Measurements from ENCODE around the gene NRM. TPM values are rescaled to one million over a fixed set of nuclear protein-coding genes. Genes with fewer than 3 reads are reported as not detected.

The NRM gene
- total RNA-seq, 1 donor from 2014 or later = 12.8 TPM

- FAIRE-seq (no peak), DNase-seq (ENCODE audit: low read depth) (peak; percentile 10)
- Histone ChIP-seq H3K79me2 (ENCODE audit: insufficient read depth, low read length) (peaks cover 88% of the 10 kb centered on the region), H3K4me1 (ENCODE audit: insufficient read depth, low read length) (peaks cover 46% of the 10 kb centered on the region), H3K27ac (ENCODE audit: low read depth, low read length) (peak within 1 kb of the TSS; percentile 95), H3K9me3 (ENCODE audit: insufficient read depth, low read depth, low read length) (no peaks in the 10 kb centered on the region), H4K20me1 (ENCODE audit: insufficient read depth, low read length) (peaks cover 49% of the 10 kb centered on the region), H2AFZ (ENCODE audit: low read depth, low read length) (peak within 1 kb of the TSS; percentile 44), H3K27me3 (ENCODE audit: insufficient read depth, low read length) (no peaks in the 10 kb centered on the region), H3K4me3 (ENCODE audit: insufficient read depth, low read depth, low read length) (peak within 1 kb of the TSS; percentile 87), H3K9ac (ENCODE audit: low read length) (peak within 1 kb of the TSS; percentile 98), H3K36me3 (ENCODE audit: insufficient read depth, low read length) (no peaks in the 10 kb centered on the region), H3K4me2 (ENCODE audit: low read length) (peak within 1 kb of the TSS; percentile 100)
- Mint-ChIP-seq H3K4me3 (ENCODE audit: unreplicated experiment) (peak within 1 kb of the TSS; percentile 97), H3K27me3 (ENCODE audit: low read depth, unreplicated experiment) (no peaks in the 10 kb centered on the region), H3K4me1 (ENCODE audit: low read depth, unreplicated experiment) (peaks cover 31% of the 10 kb centered on the region), H3K36me3 (ENCODE audit: low read depth, unreplicated experiment) (peaks cover 15% of the 10 kb centered on the region), H3K27ac (ENCODE audit: unreplicated experiment) (peak within 1 kb of the TSS; percentile 94), H3K9me3 (ENCODE audit: unreplicated experiment) (peaks cover 2% of the 10 kb centered on the region)
- TF ChIP-seq EZH2 (IDR thresholded peaks at IDR 0.05; ENCODE audit: insufficient read depth, low read length) (no peak), CTCF (IDR thresholded peaks at IDR 0.05; ENCODE audit: insufficient read depth, low read depth, low read length) (no peak)
Observed at GRCh38 chr6:30686009-30686907, 4.5 kb downstream of the NRM start, which contains the start of gene PPP1R18. TSS of gene PPP1R18 (minus strand) at chr6:30686645. CDS start at chr6:30686018, 627 bp downstream.

- Histone ChIP-seq H3K79me2 (ENCODE audit: insufficient read depth, low read length) (peaks cover 96% of the 10 kb centered on the region), H3K27me3 (ENCODE audit: insufficient read depth, low read length) (no peaks in the 10 kb centered on the region), H3K27ac (ENCODE audit: low read depth, low read length) (peak overlapping the region; percentile 95), H3K9ac (ENCODE audit: low read length) (peak overlapping the region; percentile 98), H4K20me1 (ENCODE audit: insufficient read depth, low read length) (peaks cover 57% of the 10 kb centered on the region), H3K4me3 (ENCODE audit: insufficient read depth, low read depth, low read length) (peak overlapping the region; percentile 87), H3K4me2 (ENCODE audit: low read length) (peak overlapping the region; percentile 100), H3K36me3 (ENCODE audit: insufficient read depth, low read length) (peaks cover 6% of the 10 kb centered on the region), H3K9me3 (ENCODE audit: insufficient read depth, low read depth, low read length) (no peaks in the 10 kb centered on the region), H3K4me1 (ENCODE audit: insufficient read depth, low read length) (peaks cover 53% of the 10 kb centered on the region), H2AFZ (ENCODE audit: low read depth, low read length) (no peak overlapping the region)
- DNase-seq (ENCODE audit: low read depth) (no peak), FAIRE-seq (no peak)
- Mint-ChIP-seq H3K4me3 (ENCODE audit: unreplicated experiment) (peak overlapping the region; percentile 97), H3K9me3 (ENCODE audit: unreplicated experiment) (peaks cover 2% of the 10 kb centered on the region), H3K36me3 (ENCODE audit: low read depth, unreplicated experiment) (peaks cover 19% of the 10 kb centered on the region), H3K4me1 (ENCODE audit: low read depth, unreplicated experiment) (peaks cover 29% of the 10 kb centered on the region), H3K27ac (ENCODE audit: unreplicated experiment) (peak overlapping the region; percentile 94), H3K27me3 (ENCODE audit: low read depth, unreplicated experiment) (no peaks in the 10 kb centered on the region)
- TF ChIP-seq EZH2 (IDR thresholded peaks at IDR 0.05; ENCODE audit: insufficient read depth, low read length) (no peak), CTCF (IDR thresholded peaks at IDR 0.05; ENCODE audit: insufficient read depth, low read depth, low read length) (no peak)
Observed at GRCh38 chr6:30685157-30686008, 5.4 kb downstream of the NRM start.
